PFSK-1 (cell line): ENCODE results near the gene ARHGAP10.

Source experiments
- REST ChIP-seq, 2 experiments: IDR thresholded peaks; 2 replicates each; pipeline versions ENCODE4 v1.6.1 to v1.8.0; 2011 to 2012; ENCODE audit warnings: low read depth in 2 of 2, low read length in 2 of 2, control low read depth in 1 of 2, inconsistent platforms in 1 of 2, mild to moderate bottlenecking in 1 of 2, moderate library complexity in 1 of 2; ENCODE audit not compliant: insufficient read depth in 1 of 2
- TAF1 ChIP-seq: IDR thresholded peaks from 2 replicates; pipeline ENCODE4 v1.6.1; 2012; ENCODE audit warnings: low read length, control low read depth, borderline replicate concordance; ENCODE audit not compliant: insufficient read depth

GRCh38 chr4:148092316-148093014 is 360.6 kb downstream of the ARHGAP10 start:
- TF ChIP-seq TAF1 = no peak
- TF ChIP-seq REST (IDR thresholded peaks at IDR 0.05; ENCODE audit: insufficient read depth in 1 of 2, low read depth in 2 of 2, low read length in 2 of 2) = no peak
